Measurements from ENCODE around the gene VPS26C.
"Not testable (repeated sequence)": the region's sequence is repeated elsewhere in the genome, so short reads cannot be mapped to it uniquely, and the experiment has no call there.

VPS26C gene

GRCh38 chr21:37231671-37232070 lies 35.5 kb downstream of the VPS26C start:
- in situ Hi-C loops (cut with MboI; ENCODE audit: low sequenced_read_pairs) = no loop called here

DNA sequence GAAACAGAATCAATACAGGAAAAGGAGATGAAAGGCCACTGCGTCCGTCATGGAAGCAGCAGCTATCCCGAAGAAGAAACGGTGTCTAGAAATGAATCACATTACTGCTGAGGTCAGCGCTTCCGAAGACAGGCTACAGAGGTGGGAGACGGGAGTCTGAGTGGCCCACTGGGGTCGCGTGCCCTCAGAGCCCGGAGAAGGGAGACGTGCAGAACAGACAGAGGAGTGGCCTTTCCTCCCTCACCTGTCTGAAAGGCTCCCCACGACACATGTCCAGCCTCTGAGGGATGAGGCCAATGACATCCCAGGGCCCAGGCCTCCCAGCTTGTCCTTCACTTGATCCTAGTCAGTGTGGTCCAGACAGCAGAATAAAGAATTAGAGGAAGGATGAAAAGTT lies 35.9 kb downstream of the VPS26C start:
- in situ Hi-C loops (cut with MboI; ENCODE audit: low sequenced_read_pairs) = no loop called here

- in situ Hi-C loops (cut with MboI; ENCODE audit: low sequenced_read_pairs) = no loop called here
Observed at GRCh38 chr21:37230632-37231248, 36.4 kb downstream of the VPS26C start.

DNA sequence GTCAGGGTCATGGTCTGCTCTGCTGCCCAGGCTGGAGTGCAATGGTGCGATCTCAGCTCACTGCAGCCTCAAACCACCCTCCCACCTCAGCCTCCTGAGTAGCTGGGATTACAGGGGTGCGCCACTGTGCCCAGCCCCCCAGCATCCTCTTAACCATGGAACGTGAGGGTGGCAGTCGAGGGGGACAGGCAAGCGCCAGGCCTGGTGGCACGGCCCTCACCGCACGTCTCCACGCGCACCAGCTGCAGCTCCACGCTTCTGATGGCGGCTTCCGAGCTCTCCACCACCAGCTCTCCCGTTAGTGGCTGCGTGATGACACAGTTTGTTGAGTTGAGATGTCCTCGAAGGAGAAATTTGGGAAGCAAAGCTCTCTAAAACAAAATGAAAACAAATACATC lies 39.1 kb downstream of the VPS26C start:
- in situ Hi-C loops (cut with MboI; ENCODE audit: low sequenced_read_pairs) = no loop called here

- in situ Hi-C loops (cut with MboI; ENCODE audit: low sequenced_read_pairs) = no loop called here
Observed at GRCh38 chr21:37227071-37228002, 39.8 kb downstream of the VPS26C start.

DNA sequence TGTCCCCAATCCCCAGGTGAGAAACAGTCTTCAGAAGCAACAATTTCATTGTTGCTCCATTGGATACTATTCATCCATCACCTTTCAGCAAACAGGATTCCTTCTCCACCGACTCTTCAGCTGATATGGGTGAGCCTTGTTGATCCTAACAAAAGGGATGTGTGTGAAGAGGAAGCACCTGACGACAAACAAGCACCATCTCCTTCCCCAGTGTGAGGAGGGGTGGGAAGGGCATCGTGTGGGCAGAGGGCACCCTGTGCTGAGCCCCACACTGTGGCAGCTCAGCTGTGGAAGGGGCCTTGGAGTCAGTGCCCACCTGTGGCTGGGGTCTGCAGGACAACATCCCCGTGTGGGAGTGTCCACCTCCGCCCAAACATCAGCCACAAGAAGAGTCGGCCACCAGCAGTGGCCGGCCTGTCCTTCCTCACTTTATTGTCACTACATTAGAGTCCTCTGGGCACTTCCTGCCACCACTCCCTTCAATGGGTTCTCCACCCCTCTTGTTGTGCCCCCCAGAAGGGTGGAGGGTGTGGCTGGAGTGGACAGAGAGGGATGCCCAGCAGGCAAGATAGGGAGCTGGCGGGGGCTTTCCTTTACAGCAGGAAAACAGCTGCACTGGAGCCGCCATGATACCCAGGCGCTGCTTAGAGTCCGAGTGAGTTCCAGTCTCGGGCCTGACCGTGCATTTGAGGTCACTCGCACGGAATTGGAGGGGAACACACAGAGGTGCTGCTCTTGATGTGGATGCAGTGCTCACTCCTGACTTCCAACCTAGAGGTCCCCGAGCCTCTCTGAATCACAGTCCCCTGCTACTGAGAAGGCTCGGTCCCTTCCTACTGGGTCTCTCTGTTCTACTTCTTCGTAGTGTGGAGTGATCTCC lies 40.9 kb downstream of the VPS26C start:
- in situ Hi-C loops (cut with MboI; ENCODE audit: low sequenced_read_pairs) = no loop called here

DNA sequence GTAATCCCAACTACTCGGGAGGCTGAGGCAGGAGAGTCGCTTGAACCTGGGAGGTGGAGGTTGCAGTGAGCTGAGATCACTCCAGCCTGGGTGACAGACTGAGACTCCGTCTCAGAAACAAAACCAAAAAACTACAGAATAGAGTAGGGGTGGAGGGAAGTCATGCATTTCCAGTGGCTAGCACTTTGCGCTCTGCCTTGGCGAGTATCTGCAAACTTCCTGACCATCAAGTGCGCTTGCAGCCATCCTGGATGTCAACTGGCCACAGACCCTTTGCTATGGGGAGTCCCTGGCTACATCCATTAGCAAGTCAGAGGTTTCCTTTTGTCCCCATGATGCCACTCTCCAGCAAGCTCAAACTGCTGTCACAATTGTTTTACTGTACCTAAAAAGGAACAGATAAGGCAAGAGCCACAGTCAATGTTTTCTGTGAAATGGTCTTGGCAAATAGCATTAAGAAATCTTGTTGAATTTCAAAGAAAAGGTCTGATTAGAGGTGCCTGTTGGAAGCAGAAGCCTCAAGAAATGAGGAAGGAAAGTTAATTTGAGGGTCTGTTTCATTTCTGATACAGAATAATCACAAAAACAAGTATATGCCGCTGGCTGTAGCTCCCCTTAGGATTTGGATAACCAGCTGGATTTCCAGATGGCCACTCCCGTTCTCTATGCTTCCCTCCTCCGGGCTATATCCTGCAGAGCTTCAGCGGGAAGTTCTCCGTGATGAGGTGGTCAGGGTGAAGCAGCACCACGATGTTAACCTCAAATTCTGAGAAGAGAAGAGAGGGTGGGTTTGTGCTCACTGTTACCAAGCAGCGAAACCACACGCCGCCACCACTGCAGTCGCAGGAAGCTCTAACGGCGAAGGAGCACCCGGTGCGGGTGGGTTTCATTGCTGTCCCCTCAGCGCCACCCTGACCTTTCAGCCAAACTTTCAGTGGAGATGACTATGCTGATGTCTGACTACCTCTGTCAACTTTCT lies 42.0 kb downstream of the VPS26C start:
- in situ Hi-C loops (cut with MboI; ENCODE audit: low sequenced_read_pairs) = no loop called here

GRCh38 chr21:37223804-37224345 lies 43.3 kb downstream of the VPS26C start:
- in situ Hi-C loops (cut with MboI; ENCODE audit: low sequenced_read_pairs) = no loop called here

- in situ Hi-C loops (cut with MboI; ENCODE audit: low sequenced_read_pairs) = not testable (repeated sequence)
Observed at GRCh38 chr21:37222248-37222647, 44.9 kb downstream of the VPS26C start.

DNA sequence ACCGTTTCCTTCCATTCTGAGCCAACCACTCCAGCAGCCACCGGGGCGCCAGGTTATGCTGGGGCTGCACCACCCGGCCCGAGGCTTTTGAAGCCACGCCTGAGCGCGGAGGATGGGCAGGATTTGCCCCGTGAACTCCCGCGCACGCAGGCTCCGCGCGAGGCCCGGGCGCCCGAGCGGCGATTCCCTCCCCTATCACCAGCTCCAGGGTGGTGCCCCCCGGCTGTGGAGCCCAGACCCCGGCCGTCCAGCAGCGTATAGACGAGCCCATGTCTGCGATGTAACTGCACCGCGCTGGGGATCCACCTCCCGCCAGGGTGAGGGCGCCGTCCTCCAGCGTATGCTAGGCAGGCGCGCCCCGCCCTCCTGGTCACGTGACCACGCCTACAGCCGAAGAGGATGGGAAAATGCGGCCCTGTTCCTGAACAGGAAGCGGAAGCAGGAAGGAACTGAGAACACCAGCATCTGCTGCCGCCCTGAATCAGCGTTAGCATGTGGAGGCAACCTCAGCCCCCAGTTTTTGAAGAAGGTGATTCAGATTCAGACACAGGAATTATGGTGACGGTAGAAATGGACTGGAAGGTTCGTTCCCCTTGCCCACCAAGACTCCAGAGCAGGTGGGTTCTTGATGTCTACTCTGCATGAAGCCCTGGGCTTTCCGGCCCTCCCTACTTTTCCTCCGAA lies 46.0 kb downstream of the VPS26C start:
- in situ Hi-C loops (cut with MboI; ENCODE audit: low sequenced_read_pairs) = no loop called here

GRCh38 chr21:37220433-37220980 lies 46.6 kb downstream of the VPS26C start:
- in situ Hi-C loops (cut with MboI; ENCODE audit: low sequenced_read_pairs) = no loop called here

- in situ Hi-C loops (cut with MboI; ENCODE audit: low sequenced_read_pairs) = no loop called here
Observed at GRCh38 chr21:37219761-37220432, 47.2 kb downstream of the VPS26C start.

GRCh38 chr21:37214952-37215351 lies 52.2 kb downstream of the VPS26C start:
- in situ Hi-C loops (cut with MboI; ENCODE audit: low sequenced_read_pairs) = no loop called here

- in situ Hi-C loops (cut with MboI; ENCODE audit: low sequenced_read_pairs) = no loop called here
Observed at GRCh38 chr21:37210799-37211198, 56.3 kb downstream of the VPS26C start.

GRCh38 chr21:37210130-37210529 lies 57.0 kb downstream of the VPS26C start:
- in situ Hi-C loops (cut with MboI; ENCODE audit: low sequenced_read_pairs) = no loop called here

DNA sequence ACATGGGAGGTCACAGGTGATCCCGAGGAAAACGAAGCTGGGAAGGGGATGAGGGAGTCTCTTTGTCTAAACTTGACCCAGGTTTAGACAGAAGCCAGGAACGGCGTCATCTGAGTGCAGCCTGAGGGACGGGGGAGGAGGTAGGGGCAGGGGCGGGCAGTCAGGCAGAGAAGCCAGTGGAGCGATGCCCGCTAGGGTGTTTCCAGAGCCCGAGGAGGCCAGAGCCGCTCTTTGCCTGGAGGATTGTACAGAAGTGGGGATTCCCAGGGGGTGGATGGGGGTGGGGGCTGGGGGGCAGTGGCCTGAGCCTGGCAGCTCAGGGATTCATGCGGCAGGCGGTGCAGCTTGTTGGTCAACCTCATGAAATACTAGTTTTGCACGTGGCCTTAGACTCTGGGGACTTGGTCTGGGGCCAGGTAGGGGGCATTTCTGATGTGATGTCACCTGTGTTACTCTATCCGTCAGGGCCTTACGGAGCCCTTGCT lies 58.4 kb downstream of the VPS26C start:
- in situ Hi-C loops (cut with MboI; ENCODE audit: low sequenced_read_pairs) = no loop called here

GRCh38 chr21:37208056-37208721 lies 58.9 kb downstream of the VPS26C start:
- in situ Hi-C loops (cut with MboI; ENCODE audit: low sequenced_read_pairs) = no loop called here
